Hair follicular keratinocyte (primary cell): ENCODE results near the gene MMS19. TPM values are rescaled to one million over a fixed set of nuclear protein-coding genes. Genes with fewer than 3 reads are reported as not detected.

ENCODE experiments used
- total RNA-seq: library from RNA; depleted of rRNA; stranded (reverse); fragments of >200 nt; gene quantifications from 2 replicates; pipeline ENCODE4 v1.2.3, GENCODE V29; 2015

MMS19 gene
- 96.5 and 110 TPM in 2 replicates for total RNA-seq

GRCh38 chr10:97498076-97498840, at the start of gene MMS19:
MMS19 (minus strand) TSS chr10:97498422; CDS start chr10:97498384, 38 bp downstream.

GRCh38 chr10:97498841-97499560, 779 bp upstream of the MMS19 start, which contains the start of gene UBTD1:
UBTD1 (plus strand) TSS chr10:97498924; CDS start chr10:97499204, 280 bp downstream.

GRCh38 chr10:97445722-97446639, 52.2 kb downstream of the MMS19 start, which contains the start of the genes EXOSC1 and ZDHHC16:
EXOSC1 (minus strand) TSS chr10:97446006; CDS start chr10:97445985, 21 bp downstream.
ZDHHC16 (plus strand) TSS chr10:97446175; CDS start chr10:97451676, 5,501 bp downstream.

GRCh38 chr10:97425964-97426775, 72.1 kb downstream of the MMS19 start, which contains the start of gene PGAM1:
PGAM1 (plus strand) TSS chr10:97426191; CDS start chr10:97426308, 117 bp downstream.

Other genes with a start within 250 kb of the MMS19 start
- gene ARHGAP19, start 205.8 kb downstream of the MMS19 start, total RNA-seq = 5.8 and 11.6 TPM in 2 replicates
- gene FRAT1, start 179.2 kb downstream of the MMS19 start, total RNA-seq = 0.27 and 1.6 TPM in 2 replicates
- 9.1 and 10.2 TPM in 2 replicates for gene FRAT2, start 163.7 kb downstream of the MMS19 start, total RNA-seq
- gene RRP12, start 97.1 kb downstream of the MMS19 start, total RNA-seq = 24.8 and 27.3 TPM in 2 replicates
- gene PGAM1, start 72.2 kb downstream of the MMS19 start, total RNA-seq = 506 and 725 TPM in 2 replicates
- 44.2 and 52.7 TPM in 2 replicates for gene EXOSC1, start 52.4 kb downstream of the MMS19 start, total RNA-seq
- 53.5 and 58.4 TPM in 2 replicates for gene ZDHHC16, start 52.2 kb downstream of the MMS19 start, total RNA-seq
- 25.9 and 28.3 TPM in 2 replicates for gene UBTD1, start 502 bp upstream of the MMS19 start, total RNA-seq
- 1.0 and 3.0 TPM in 2 replicates for gene ANKRD2, start 74.4 kb upstream of the MMS19 start, total RNA-seq
- gene HOGA1, start 86.0 kb upstream of the MMS19 start, total RNA-seq = 0.55 and 1.2 TPM in 2 replicates
- not detected in 2 replicates for gene C10orf62, start 91.3 kb upstream of the MMS19 start, total RNA-seq
- gene MORN4, start 135.1 kb upstream of the MMS19 start, total RNA-seq = 6.2 and 7.1 TPM in 2 replicates
- 43.9 and 60.5 TPM in 2 replicates for gene PI4K2A, start 142.2 kb upstream of the MMS19 start, total RNA-seq
- gene AVPI1, start 188.8 kb upstream of the MMS19 start, total RNA-seq = 23.0 and 23.2 TPM in 2 replicates
- gene MARVELD1, start 215.3 kb upstream of the MMS19 start, total RNA-seq = 34.8 and 42.0 TPM in 2 replicates
- gene ZFYVE27, start 238.7 kb upstream of the MMS19 start, total RNA-seq = 11.6 and 15.9 TPM in 2 replicates